ENCODE results near the gene GLYATL1.

GLYATL1 gene, protein sequence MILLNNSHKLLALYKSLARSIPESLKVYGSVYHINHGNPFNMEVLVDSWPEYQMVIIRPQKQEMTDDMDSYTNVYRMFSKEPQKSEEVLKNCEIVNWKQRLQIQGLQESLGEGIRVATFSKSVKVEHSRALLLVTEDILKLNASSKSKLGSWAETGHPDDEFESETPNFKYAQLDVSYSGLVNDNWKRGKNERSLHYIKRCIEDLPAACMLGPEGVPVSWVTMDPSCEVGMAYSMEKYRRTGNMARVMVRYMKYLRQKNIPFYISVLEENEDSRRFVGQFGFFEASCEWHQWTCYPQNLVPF

DNA sequence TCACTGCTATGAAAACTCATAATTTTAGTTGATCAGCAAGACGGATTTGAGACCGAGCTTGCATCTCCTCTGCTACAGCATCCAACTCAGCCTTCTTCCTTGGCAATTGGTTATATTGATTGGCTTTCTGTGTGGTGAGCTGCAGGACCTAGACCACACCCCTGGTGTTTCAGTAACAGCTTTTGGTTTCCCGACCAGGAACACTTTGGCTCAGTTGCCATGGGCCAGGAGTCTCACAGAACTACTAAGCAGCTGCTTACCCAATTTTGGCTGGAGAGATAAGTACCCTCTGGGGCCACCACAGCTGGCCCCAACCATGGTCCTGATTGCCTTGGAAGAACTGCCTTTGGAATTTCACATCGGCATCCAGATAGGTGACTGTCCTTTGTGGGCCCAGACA, at the start of gene GLYATL1:
Gene GLYATL1, plus strand, starts transcription at position 212 of the 400 bp plus-strand sequence. CDS start 7,600 bp downstream, outside the sequence.
- DNase-seq (ENCODE audit: low read depth), result no peak

DNA sequence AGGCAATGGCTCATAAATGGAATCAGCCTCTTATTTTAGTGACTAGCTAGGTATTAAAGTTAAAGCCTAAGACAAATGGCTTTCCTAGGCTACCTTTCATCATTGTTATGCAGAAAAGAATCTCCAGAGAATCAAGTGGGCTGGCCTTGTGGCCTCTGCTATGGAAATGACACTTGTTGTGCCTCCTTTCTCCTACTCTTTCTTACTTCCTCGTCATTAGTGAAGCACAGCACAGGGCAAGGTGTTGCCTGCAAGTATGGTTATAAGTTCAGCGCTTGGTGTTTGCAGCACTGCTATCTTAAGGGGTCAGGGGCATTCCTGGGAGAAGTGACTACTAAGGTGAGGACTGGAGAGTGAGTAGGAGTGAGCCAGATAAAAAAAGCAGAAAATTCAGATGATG, 45.4 kb upstream of the GLYATL1 start:
- DNase-seq (ENCODE audit: low read depth), result no peak

- no peak for DNase-seq (ENCODE audit: low read depth)
Observed at GRCh38 chr11:58898106-58898505, 41.2 kb upstream of the GLYATL1 start.

- DNase-seq (ENCODE audit: low read depth), result no peak
Observed at GRCh38 chr11:58900479-58901420, 38.5 kb upstream of the GLYATL1 start.

DNA sequence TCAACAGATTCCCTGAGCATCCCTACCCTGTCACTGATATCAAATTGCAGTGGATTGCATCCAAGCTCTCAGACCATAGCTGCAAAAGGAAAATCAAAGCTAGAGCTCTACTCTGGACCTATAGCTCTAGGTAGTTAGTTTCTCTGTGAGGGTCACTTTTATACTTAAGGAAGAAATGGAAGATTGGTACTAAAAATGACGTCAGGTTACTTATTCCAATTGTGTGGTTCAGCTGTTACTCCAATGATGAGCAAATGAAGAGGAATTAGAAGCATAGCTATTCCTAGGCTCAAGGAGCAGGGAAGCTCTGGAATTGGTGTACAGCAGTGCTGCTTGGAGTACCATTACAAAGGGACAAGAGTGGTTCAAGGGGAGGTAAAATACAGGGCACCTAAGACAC, 36.4 kb upstream of the GLYATL1 start:
- no peak for DNase-seq (ENCODE audit: low read depth)

DNA sequence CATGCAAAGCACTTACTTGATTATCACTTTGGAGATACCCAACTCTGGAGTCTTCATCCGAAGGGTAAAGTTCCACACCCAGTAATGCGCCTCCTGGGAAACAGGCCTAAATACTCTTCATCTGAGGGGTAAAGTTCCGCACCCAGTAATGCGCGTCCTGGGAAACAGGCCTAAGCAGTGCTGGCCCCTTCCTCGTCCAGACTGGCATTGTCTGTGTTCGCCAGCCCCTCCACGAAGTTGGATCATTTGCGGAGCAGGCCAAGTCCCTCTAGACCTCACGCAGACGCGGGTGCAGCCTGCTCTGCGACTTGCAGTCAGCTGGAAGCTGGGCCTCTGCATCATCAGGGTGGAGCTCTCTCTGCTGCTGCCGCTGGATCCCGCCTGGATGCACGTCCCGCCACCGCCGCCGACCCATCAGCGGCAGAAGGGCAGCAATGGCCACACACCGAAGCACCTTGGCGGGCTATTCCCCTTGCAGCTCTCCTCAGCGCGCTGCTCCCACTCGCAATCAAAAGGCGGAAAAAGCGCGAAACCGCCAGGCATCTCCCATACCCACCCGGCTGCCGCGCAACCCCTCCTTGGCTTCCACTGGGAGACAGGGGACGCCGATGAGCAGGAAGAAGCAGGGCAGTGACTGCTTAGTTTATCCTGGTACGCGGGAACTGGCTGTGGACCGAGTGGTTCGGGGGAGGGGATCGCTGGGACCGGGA, 34.1 kb upstream of the GLYATL1 start:
- no peak for DNase-seq (ENCODE audit: low read depth)

GRCh38 chr11:58905721-58906547, 33.4 kb upstream of the GLYATL1 start:
- DNase-seq (ENCODE audit: low read depth), result no peak

DNA sequence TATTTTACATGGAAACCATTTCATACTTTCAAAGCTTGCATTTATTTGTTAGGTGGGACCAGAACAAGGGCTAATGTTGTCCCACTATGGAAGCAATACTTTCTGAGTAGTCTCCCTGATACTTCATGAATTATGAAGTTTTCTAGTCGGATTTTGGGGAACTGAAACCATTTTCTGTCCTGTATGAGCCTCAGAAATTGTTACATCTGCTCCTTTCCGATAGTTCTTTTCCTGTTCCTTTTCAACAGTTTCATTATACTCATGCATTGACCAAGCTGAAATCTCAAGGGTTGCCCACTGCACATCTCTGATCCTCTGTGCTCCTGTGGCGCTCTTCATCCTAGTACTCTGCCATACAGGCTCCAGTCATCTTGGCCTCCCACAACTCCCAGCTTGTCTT, 31.5 kb upstream of the GLYATL1 start:
- no peak for DNase-seq (ENCODE audit: low read depth)

GRCh38 chr11:58912124-58912523, 27.2 kb upstream of the GLYATL1 start:
- no peak for DNase-seq (ENCODE audit: low read depth)

- no peak for DNase-seq (ENCODE audit: low read depth)
Observed at GRCh38 chr11:58913685-58914084, 25.6 kb upstream of the GLYATL1 start.

DNA sequence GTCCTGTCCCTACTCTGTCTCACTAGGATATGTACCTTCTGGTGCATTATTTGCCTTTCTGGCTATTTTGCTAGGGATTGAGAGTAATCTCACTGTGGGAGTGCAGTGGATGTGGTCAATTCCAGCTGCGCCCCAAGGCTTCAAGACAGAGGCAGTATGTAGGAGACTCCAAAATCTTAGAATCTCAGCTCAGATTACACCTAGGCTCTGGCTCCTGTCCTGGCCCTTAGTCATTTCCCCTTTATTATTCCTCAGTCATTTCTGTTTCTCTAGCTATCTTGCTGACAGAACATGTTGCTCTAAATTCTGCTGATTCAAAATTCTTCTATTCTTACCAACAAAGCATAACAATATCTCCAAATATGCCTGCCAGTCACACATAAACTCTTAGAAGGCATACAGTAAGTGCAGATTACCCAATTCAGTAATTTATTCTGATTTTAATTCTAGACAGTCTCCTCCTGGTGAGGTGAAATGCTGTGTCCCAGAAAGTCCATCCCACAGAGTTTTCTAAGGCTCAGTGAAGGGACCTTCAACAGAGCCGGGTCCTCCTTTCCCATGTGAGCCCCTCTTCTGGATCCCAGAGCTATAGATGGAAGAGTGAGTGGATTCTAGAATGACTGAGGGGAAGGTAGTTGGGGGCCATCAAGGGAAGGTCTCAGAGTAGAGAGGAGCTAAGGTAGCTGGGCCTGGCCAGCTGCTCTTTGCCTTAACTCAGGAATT, 24.3 kb upstream of the GLYATL1 start:
- DNase-seq (ENCODE audit: low read depth), result no peak

- no peak for DNase-seq (ENCODE audit: low read depth)
Observed at GRCh38 chr11:58916637-58917036, 22.7 kb upstream of the GLYATL1 start.

DNA sequence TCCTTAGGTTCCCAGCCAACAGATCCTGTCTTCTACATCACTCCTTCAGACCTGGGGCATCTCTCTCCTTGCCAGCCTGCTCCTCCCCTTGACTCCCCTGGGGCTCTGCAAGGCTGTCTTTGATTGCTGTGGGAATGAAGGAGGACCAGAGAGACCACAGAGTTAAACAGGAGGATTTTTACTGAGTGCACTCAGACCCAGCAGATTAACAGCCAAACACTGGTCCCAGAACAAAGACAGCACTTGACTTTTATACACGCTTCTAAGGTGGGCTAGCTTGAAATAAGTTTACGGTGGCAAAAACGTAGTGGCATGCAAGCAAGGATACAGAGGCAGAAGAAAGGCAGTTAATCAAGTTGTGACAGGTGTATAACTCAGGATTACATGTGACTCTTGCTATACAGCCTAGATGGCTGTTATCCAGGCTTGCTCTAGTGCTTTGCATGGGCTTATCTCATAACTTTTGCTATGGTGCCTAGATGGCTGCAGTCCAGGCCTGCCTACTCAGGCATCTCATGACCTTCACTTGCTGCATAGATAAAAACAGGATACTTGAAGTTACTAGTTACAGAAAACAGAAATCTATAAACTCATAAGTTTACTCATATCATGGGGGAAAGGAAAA, 22.0 kb upstream of the GLYATL1 start:
- no peak for DNase-seq (ENCODE audit: low read depth)

GRCh38 chr11:58919561-58919960, 19.7 kb upstream of the GLYATL1 start:
- no peak for DNase-seq (ENCODE audit: low read depth)

DNA sequence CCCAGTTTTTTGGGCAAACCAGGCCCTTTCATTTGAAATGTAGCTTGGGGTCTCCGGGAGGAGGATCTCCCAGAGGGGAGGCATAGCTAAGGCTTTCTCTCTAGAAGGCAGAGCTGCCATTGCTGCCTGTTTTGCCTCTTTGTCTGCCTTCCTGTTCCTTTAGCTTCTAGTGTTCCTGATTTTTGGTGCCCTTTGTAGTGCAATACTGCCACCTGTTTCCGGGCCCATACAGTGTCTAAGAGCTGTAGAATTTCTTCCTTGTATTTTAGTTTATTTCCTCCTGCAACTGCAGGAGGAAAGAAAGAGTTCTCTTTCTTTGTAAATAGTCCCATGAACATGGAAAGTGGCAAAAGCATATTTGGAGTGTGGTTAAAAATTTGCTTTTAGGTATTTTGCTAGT, 19.3 kb upstream of the GLYATL1 start:
- no peak for DNase-seq (ENCODE audit: low read depth)

DNA sequence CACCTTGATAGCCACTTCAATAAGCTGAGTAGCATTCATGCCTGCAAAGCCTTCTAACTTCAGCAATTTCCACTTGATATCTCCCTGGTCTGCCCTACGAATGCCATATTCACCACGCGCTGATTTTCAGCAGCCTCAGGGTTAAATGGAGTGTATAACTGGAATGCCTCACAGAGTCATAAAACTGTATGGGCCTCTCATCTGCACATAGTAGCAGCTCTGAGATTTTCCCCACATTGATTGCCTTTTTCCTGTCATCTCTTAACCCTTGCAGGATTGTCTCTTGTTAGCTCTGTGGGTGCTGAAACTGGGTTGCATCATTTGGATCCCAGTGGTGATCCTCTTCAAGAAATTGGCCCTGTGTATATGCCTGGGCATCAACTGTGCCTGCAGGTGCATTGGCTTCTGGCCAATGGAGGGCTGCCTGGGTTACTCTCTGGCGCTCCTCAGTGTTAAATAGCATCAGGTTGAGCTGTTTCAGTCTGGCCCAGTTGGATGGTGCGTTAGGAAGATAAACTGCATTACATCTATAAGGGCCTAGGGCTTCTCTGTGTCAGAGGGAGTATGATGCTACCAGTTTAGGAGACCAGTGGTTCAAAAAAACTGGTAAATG, 17.4 kb upstream of the GLYATL1 start:
- no peak for DNase-seq (ENCODE audit: low read depth)

GRCh38 chr11:58922479-58922878, 16.8 kb upstream of the GLYATL1 start:
- DNase-seq (ENCODE audit: low read depth), result no peak

DNA sequence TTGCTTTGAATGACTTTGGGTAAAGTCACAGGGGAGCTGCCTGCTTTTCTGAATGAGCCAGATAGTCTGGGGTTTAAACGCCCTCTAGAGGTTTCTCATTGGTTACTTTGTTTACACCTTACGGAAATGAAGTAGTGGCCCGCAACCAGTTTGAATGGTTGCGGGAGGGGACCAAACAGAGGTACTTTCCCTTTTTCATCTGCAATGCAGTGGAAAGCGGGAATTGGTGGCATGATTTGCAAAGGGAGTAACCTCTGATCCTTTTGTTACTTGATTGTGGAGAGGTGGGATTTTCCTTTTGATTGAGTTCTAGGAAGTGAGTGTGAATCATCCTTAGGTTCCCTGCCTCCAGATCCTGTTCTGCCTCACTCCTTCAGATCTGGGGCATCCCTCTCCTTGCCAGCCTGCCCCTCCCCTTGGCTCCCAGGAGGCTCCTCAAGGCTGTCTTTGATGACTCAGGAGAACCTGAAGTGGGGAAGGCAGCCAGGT, 15.9 kb upstream of the GLYATL1 start:
- DNase-seq (ENCODE audit: low read depth), result no peak

GRCh38 chr11:58924230-58924629, 15.1 kb upstream of the GLYATL1 start:
- no peak for DNase-seq (ENCODE audit: low read depth)

DNA sequence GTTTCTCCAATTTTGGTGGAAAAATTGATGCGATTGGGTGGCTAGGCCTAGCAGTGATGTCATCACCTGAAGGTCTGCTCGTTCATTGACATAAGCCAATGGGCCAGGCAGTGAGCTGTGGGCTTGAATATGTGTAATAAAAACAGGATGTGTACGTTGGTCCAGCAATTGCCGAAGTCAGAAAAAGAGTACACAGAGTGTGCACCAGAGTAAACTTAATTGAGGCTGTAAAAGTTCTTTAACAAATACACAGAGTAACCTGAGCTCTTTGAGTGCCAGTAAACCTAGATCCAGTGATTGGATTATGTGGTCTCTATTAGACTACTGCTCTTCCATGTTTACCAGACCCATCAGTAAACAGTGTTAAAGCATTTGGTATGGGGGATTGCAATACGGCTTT, 13.0 kb upstream of the GLYATL1 start:
- no peak for DNase-seq (ENCODE audit: low read depth)
